Panc1 (cell line): ENCODE data around the gene TTC38. TPM values are rescaled to one million over a fixed set of nuclear protein-coding genes. Genes with fewer than 3 reads are reported as not detected.
A peak's percentile ranks its signal among the peaks of the same experiment; 100 is the strongest.

Source experiments
- ATAC-seq: fragments of 200-7000 bp; cut with Tn5 transposase; 2 replicates; pipeline ENCODE4 v1.9.1; 2020; ENCODE audit warnings: mild to moderate bottlenecking, moderate library complexity
- BruUV-seq: library from RNA; stranded (reverse); fragments of 400-500 nt; replicated peaks from 2 replicates; lab custom pipeline; 2021; lab: Mats Ljungman, UMichigan
- CTCF ChIA-PET: fragments of 300-600 bp; sonication (Branson Sonifier 250); formaldehyde crosslinking; loops from one replicate; lab custom pipeline; 2022; ENCODE audit warnings: antibody characterized with exemption; lab: Charles Lee
- POLR2A ChIA-PET: fragments of 300-600 bp; sonication (Branson Sonifier 250); formaldehyde crosslinking; loops from one replicate; lab custom pipeline; 2022; ENCODE audit warnings: antibody characterized with exemption; lab: Charles Lee
- DNase-seq: peaks from one replicate; pipeline ENCODE4 v3.0.0-alpha.2; 2010; ENCODE audit warnings: low read depth, low spot score
- H3K27ac ChIP-seq: 2 replicates; pipeline ENCODE4 v1.5.1; 2011; ENCODE audit warnings: mild to moderate bottlenecking, low read length, inconsistent platforms
- H3K27me3 ChIP-seq: fragments of 200-500 bp; sonication (Bioruptor generic); 2 replicates; pipeline ENCODE4 v1.6.0; 2014; ENCODE audit warnings: low read length, inconsistent platforms; ENCODE audit not compliant: control insufficient read depth, insufficient read depth
- H3K36me3 ChIP-seq: fragments of 200-500 bp; sonication (Bioruptor generic); 2 replicates; pipeline ENCODE4 v1.5.1; 2014; ENCODE audit warnings: inconsistent platforms, mild to moderate bottlenecking, low read length, moderate library complexity; ENCODE audit not compliant: control insufficient read depth, insufficient read depth
- H3K4me1 ChIP-seq: 2 replicates; pipeline ENCODE4 v1.5.1; 2011; ENCODE audit warnings: inconsistent platforms, mild to moderate bottlenecking, low read length, moderate library complexity; ENCODE audit not compliant: control insufficient read depth, insufficient read depth
- H3K4me3 ChIP-seq, 2 experiments: 2 replicates each; pipeline ENCODE4 v1.5.1; 2011 to 2012; ENCODE audit warnings: low read depth in 2 of 2, low read length in 2 of 2, mild to moderate bottlenecking in 2 of 2, inconsistent platforms in 1 of 2, moderate library complexity in 1 of 2
- H3K9me3 ChIP-seq: fragments of 200-500 bp; sonication (Bioruptor generic); 2 replicates; pipeline ENCODE4 v1.5.1; 2014; ENCODE audit warnings: low read depth, mild to moderate bottlenecking, inconsistent platforms, low read length, moderate library complexity; ENCODE audit not compliant: control insufficient read depth, insufficient read depth
- CTCF ChIP-seq: fragments of 450-650 bp; IDR thresholded peaks from 2 replicates; pipeline ENCODE4 v1.5.1; 2017; ENCODE audit warnings: mild to moderate bottlenecking
- POLR2AphosphoS5 ChIP-seq: IDR thresholded peaks from 2 replicates; pipeline ENCODE4 v1.6.1; 2012; ENCODE audit warnings: mild to moderate bottlenecking, low read depth, low read length, moderate library complexity
- REST ChIP-seq, 2 experiments: IDR thresholded peaks; 2 replicates each; pipeline ENCODE4 v1.6.1; 2011 to 2012; ENCODE audit warnings: low read depth in 2 of 2, control low read depth in 1 of 2, low read length in 1 of 2, mild to moderate bottlenecking in 1 of 2, moderate library complexity in 1 of 2; ENCODE audit not compliant: insufficient read depth in 1 of 2
- SIN3A ChIP-seq: IDR thresholded peaks from 2 replicates; pipeline ENCODE4 v1.6.1; 2012; ENCODE audit warnings: low read depth, mild to moderate bottlenecking, low read length, moderate library complexity, borderline replicate concordance; ENCODE audit not compliant: insufficient read depth
- TCF7L2 ChIP-seq: IDR thresholded peaks from 2 replicates; pipeline ENCODE4 v1.6.1; 2011; ENCODE audit warnings: mild to moderate bottlenecking, low read depth, low read length, inconsistent platforms
- in situ Hi-C: cut with HindIII; loops from 2 replicates; pipeline ENCODE4 v1.10.0; 2016; ENCODE audit warnings: low sequenced_read_pairs, low pct_unique_long_range_greater_than_20kb
- intact Hi-C: fragments of 100-400 bp; cut with micrococcal nuclease; formaldehyde crosslinking; loops from one replicate; pipeline ENCODE4 v1.10.0; 2022; ENCODE audit not compliant: unreplicated experiment
- total RNA-seq: library from RNA; stranded (reverse); gene quantifications from one replicate; pipeline ENCODE4 v1.2.1, GENCODE V29; 2021; ENCODE audit not compliant: unreplicated experiment

Gene TTC38
- total RNA-seq, 1 experiment from 2014 or later, result 14.0 TPM

GRCh38 chr22:46251266-46251665 lies 16.5 kb upstream of the TTC38 start:
- in situ Hi-C loops (no loop called here), intact Hi-C loops (no loop called here)
- Histone ChIP-seq H3K4me3 (peak overlapping the region; percentile 68 to 70), H3K9me3 (no peaks in the 10 kb centered on the region), H3K4me1 (peaks cover 7% of the 10 kb centered on the region; the same call in 1 of the 2 replicates), H3K36me3 (no peaks in the 10 kb centered on the region), H3K27me3 (no peaks in the 10 kb centered on the region), H3K27ac (peak overlapping the region; percentile 78)
- BruUV-seq, result no TSS peak
- TF ChIP-seq CTCF (no peak), TCF7L2 (no peak), REST (IDR thresholded peaks at IDR 0.05; ENCODE audit: insufficient read depth in 1 of 2, low read depth in 2 of 2, low read length in 1 of 2) (no peak), SIN3A (no peak)
- ChIA-PET CTCF (no interaction called here), POLR2A (no interaction called here)
- DNase-seq, result no peak
- no peak for ATAC-seq

GRCh38 chr22:46251816-46252380 lies 15.9 kb upstream of the TTC38 start:
- intact Hi-C loops, result no loop called here
- BruUV-seq, result TSS peak; percentile 78
- no peak for ATAC-seq
- no peaks in the 10 kb centered on the region for H3K9me3 ChIP-seq
- no peak overlapping the region; the same call in 1 of the 2 replicates for H3K27ac ChIP-seq
- no peaks in the 10 kb centered on the region for H3K27me3 ChIP-seq
- DNase-seq, result no peak
- H3K4me1 ChIP-seq, result peaks cover 7% of the 10 kb centered on the region; the same call in 1 of the 2 replicates
- H3K4me3 ChIP-seq, result no peak overlapping the region
- in situ Hi-C loops, result no loop called here
- ChIA-PET CTCF (no interaction called here), POLR2A (no interaction called here)
- H3K36me3 ChIP-seq, result no peaks in the 10 kb centered on the region
- TF ChIP-seq TCF7L2 (no peak), POLR2AphosphoS5 (no peak), CTCF (no peak), REST (IDR thresholded peaks at IDR 0.05; ENCODE audit: insufficient read depth in 1 of 2, low read depth in 2 of 2, low read length in 1 of 2) (no peak), SIN3A (no peak)
